ENCODE measurements around the gene COL27A1.

Gene COL27A1

GRCh38 chr9:114300846-114301797 is 145.8 kb downstream of the COL27A1 start:
- Histone ChIP-seq H3K4me1 (ENCODE audit: control insufficient read depth, low read depth, low read length) (no peaks in the 10 kb centered on the region), H3K9me3 (ENCODE audit: control insufficient read depth, low read depth, low read length) (no peaks in the 10 kb centered on the region), H3K36me3 (ENCODE audit: control insufficient read depth, low read depth, low read length) (no peaks in the 10 kb centered on the region), H3K27me3 (ENCODE audit: control insufficient read depth, insufficient read depth, low read length) (no peaks in the 10 kb centered on the region), H3K4me3 (ENCODE audit: low read length) (no peak overlapping the region), H3K9ac (ENCODE audit: low read length) (no peak overlapping the region), H3K27ac (ENCODE audit: low read length) (no peak overlapping the region)

- Histone ChIP-seq H3K27me3 (ENCODE audit: control insufficient read depth, insufficient read depth, low read length) (no peaks in the 10 kb centered on the region), H3K36me3 (ENCODE audit: control insufficient read depth, low read depth, low read length) (no peaks in the 10 kb centered on the region), H3K4me1 (ENCODE audit: control insufficient read depth, low read depth, low read length) (no peaks in the 10 kb centered on the region), H3K9me3 (ENCODE audit: control insufficient read depth, low read depth, low read length) (no peaks in the 10 kb centered on the region), H3K4me3 (ENCODE audit: low read length) (no peak overlapping the region), H3K9ac (ENCODE audit: low read length) (no peak overlapping the region), H3K27ac (ENCODE audit: low read length) (no peak overlapping the region)
These were observed 146.6 kb downstream of the COL27A1 start for GRCh38 chr9:114301798-114302565.

- Histone ChIP-seq H3K9ac (ENCODE audit: low read length) (no peak overlapping the region), H3K36me3 (ENCODE audit: control insufficient read depth, low read depth, low read length) (no peaks in the 10 kb centered on the region), H3K4me1 (ENCODE audit: control insufficient read depth, low read depth, low read length) (no peaks in the 10 kb centered on the region), H3K27ac (ENCODE audit: low read length) (no peak overlapping the region), H3K4me3 (ENCODE audit: low read length) (no peak overlapping the region), H3K27me3 (ENCODE audit: control insufficient read depth, insufficient read depth, low read length) (no peaks in the 10 kb centered on the region), H3K9me3 (ENCODE audit: control insufficient read depth, low read depth, low read length) (no peaks in the 10 kb centered on the region)
These were observed 147.4 kb downstream of the COL27A1 start for GRCh38 chr9:114302727-114303126.

GRCh38 chr9:114303571-114303970 is 148.2 kb downstream of the COL27A1 start:
- no peaks in the 10 kb centered on the region for H3K9me3 ChIP-seq (ENCODE audit: control insufficient read depth, low read depth, low read length)
- H3K9ac ChIP-seq (ENCODE audit: low read length): no peak overlapping the region
- H3K27ac ChIP-seq (ENCODE audit: low read length): no peak overlapping the region
- H3K4me3 ChIP-seq (ENCODE audit: low read length): no peak overlapping the region
- H3K27me3 ChIP-seq (ENCODE audit: control insufficient read depth, insufficient read depth, low read length): no peaks in the 10 kb centered on the region
- no peaks in the 10 kb centered on the region for H3K36me3 ChIP-seq (ENCODE audit: control insufficient read depth, low read depth, low read length)
- no peaks in the 10 kb centered on the region for H3K4me1 ChIP-seq (ENCODE audit: control insufficient read depth, low read depth, low read length)

- H3K9ac ChIP-seq (ENCODE audit: low read length): no peak overlapping the region
- H3K27ac ChIP-seq (ENCODE audit: low read length): no peak overlapping the region
- H3K36me3 ChIP-seq (ENCODE audit: control insufficient read depth, low read depth, low read length): no peaks in the 10 kb centered on the region
These were observed 148.6 kb downstream of the COL27A1 start for GRCh38 chr9:114303977-114304376.

GRCh38 chr9:114304416-114305188 is 149.3 kb downstream of the COL27A1 start:
- no peaks in the 10 kb centered on the region for H3K4me1 ChIP-seq (ENCODE audit: control insufficient read depth, low read depth, low read length)
- no peaks in the 10 kb centered on the region for H3K36me3 ChIP-seq (ENCODE audit: control insufficient read depth, low read depth, low read length)
- H3K4me3 ChIP-seq (ENCODE audit: low read length): no peak overlapping the region
- H3K27me3 ChIP-seq (ENCODE audit: control insufficient read depth, insufficient read depth, low read length): no peaks in the 10 kb centered on the region
- no peak overlapping the region for H3K9ac ChIP-seq (ENCODE audit: low read length)
- H3K27ac ChIP-seq (ENCODE audit: low read length): no peak overlapping the region
- H3K9me3 ChIP-seq (ENCODE audit: control insufficient read depth, low read depth, low read length): no peaks in the 10 kb centered on the region

More at GRCh38 chr9:114303977-114304376, 148.6 kb downstream of the COL27A1 start:
- Histone ChIP-seq H3K27me3 (ENCODE audit: control insufficient read depth, insufficient read depth, low read length) (no peaks in the 10 kb centered on the region), H3K9me3 (ENCODE audit: control insufficient read depth, low read depth, low read length) (no peaks in the 10 kb centered on the region), H3K4me1 (ENCODE audit: control insufficient read depth, low read depth, low read length) (no peaks in the 10 kb centered on the region), H3K4me3 (ENCODE audit: low read length) (no peak overlapping the region)

GRCh38 chr9:114307899-114308267 is 152.5 kb downstream of the COL27A1 start:
- Histone ChIP-seq H3K36me3 (ENCODE audit: control insufficient read depth, low read depth, low read length) (no peaks in the 10 kb centered on the region), H3K4me1 (ENCODE audit: control insufficient read depth, low read depth, low read length) (no peaks in the 10 kb centered on the region), H3K4me3 (ENCODE audit: low read length) (no peak overlapping the region), H3K27ac (ENCODE audit: low read length) (no peak overlapping the region), H3K27me3 (ENCODE audit: control insufficient read depth, insufficient read depth, low read length) (no peaks in the 10 kb centered on the region), H3K9ac (ENCODE audit: low read length) (no peak overlapping the region), H3K9me3 (ENCODE audit: control insufficient read depth, low read depth, low read length) (no peaks in the 10 kb centered on the region)

GRCh38 chr9:114308361-114308950 is 153.1 kb downstream of the COL27A1 start:
- no peaks in the 10 kb centered on the region for H3K9me3 ChIP-seq (ENCODE audit: control insufficient read depth, low read depth, low read length)
- no peaks in the 10 kb centered on the region for H3K27me3 ChIP-seq (ENCODE audit: control insufficient read depth, insufficient read depth, low read length)
- H3K27ac ChIP-seq (ENCODE audit: low read length): no peak overlapping the region
- no peak overlapping the region for H3K4me3 ChIP-seq (ENCODE audit: low read length)
- no peaks in the 10 kb centered on the region for H3K36me3 ChIP-seq (ENCODE audit: control insufficient read depth, low read depth, low read length)
- no peaks in the 10 kb centered on the region for H3K4me1 ChIP-seq (ENCODE audit: control insufficient read depth, low read depth, low read length)
- no peak overlapping the region for H3K9ac ChIP-seq (ENCODE audit: low read length)

GRCh38 chr9:114309096-114309495 is 153.8 kb downstream of the COL27A1 start:
- no peaks in the 10 kb centered on the region for H3K4me1 ChIP-seq (ENCODE audit: control insufficient read depth, low read depth, low read length)
- no peak overlapping the region for H3K9ac ChIP-seq (ENCODE audit: low read length)
- no peak overlapping the region for H3K27ac ChIP-seq (ENCODE audit: low read length)
- no peak overlapping the region for H3K4me3 ChIP-seq (ENCODE audit: low read length)
- no peaks in the 10 kb centered on the region for H3K27me3 ChIP-seq (ENCODE audit: control insufficient read depth, insufficient read depth, low read length)
- H3K9me3 ChIP-seq (ENCODE audit: control insufficient read depth, low read depth, low read length): no peaks in the 10 kb centered on the region
- H3K36me3 ChIP-seq (ENCODE audit: control insufficient read depth, low read depth, low read length): no peaks in the 10 kb centered on the region

GRCh38 chr9:114310471-114311450 is 155.4 kb downstream of the COL27A1 start:
- H3K27me3 ChIP-seq (ENCODE audit: control insufficient read depth, insufficient read depth, low read length): no peaks in the 10 kb centered on the region
- H3K4me3 ChIP-seq (ENCODE audit: low read length): no peak overlapping the region
- no peaks in the 10 kb centered on the region for H3K36me3 ChIP-seq (ENCODE audit: control insufficient read depth, low read depth, low read length)
- H3K9me3 ChIP-seq (ENCODE audit: control insufficient read depth, low read depth, low read length): no peaks in the 10 kb centered on the region
- H3K9ac ChIP-seq (ENCODE audit: low read length): no peak overlapping the region
- H3K27ac ChIP-seq (ENCODE audit: low read length): no peak overlapping the region
- no peaks in the 10 kb centered on the region for H3K4me1 ChIP-seq (ENCODE audit: control insufficient read depth, low read depth, low read length)

All from iPS-18a (cell line).